ENCODE data around the gene SEPTIN3.

- TF ChIP-seq HCFC1 (IDR thresholded peaks at IDR 0.05; ENCODE audit: low read depth, low read length): no peak
- TF ChIP-seq, protein P1, sequence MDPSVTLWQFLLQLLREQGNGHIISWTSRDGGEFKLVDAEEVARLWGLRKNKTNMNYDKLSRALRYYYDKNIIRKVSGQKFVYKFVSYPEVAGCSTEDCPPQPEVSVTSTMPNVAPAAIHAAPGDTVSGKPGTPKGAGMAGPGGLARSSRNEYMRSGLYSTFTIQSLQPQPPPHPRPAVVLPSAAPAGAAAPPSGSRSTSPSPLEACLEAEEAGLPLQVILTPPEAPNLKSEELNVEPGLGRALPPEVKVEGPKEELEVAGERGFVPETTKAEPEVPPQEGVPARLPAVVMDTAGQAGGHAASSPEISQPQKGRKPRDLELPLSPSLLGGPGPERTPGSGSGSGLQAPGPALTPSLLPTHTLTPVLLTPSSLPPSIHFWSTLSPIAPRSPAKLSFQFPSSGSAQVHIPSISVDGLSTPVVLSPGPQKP (CRISPR knock-in tag; IDR thresholded peaks at IDR 0.05): no peak
- no peak for TF ChIP-seq CREBBP (IDR thresholded peaks at IDR 0.05; ENCODE audit: low read depth, low read length)
- no peak for TF ChIP-seq SMARCC2 (IDR thresholded peaks at IDR 0.05; ENCODE audit: low read depth)
- TF ChIP-seq MAZ (CRISPR knock-in tag; conservative IDR thresholded peaks at IDR 0.05 in 1 of 2, IDR thresholded peaks at IDR 0.05 in 1 of 2): no peak
- TF ChIP-seq CTCF (IDR thresholded peaks at IDR 0.05 in 2 of 3, conservative IDR thresholded peaks at IDR 0.05 in 1 of 3; ENCODE audit: insufficient read depth in 2 of 3, low read depth in 1 of 3, low read length in 3 of 3): no peak
- TF ChIP-seq EP300 (IDR thresholded peaks at IDR 0.05; ENCODE audit: low read length): no peak
- TF ChIP-seq POLR2AphosphoS5 (IDR thresholded peaks at IDR 0.05; ENCODE audit: control insufficient read depth, insufficient read depth, low read depth, low read length): no peak
- no peak for TF ChIP-seq KLF10 (CRISPR knock-in tag; IDR thresholded peaks at IDR 0.05)
- TF ChIP-seq NFRKB (IDR thresholded peaks at IDR 0.05; ENCODE audit: low read depth): no peak
- no peak for TF ChIP-seq KDM1A (IDR thresholded peaks at IDR 0.05)
- no peak for TF ChIP-seq POLR2A (conservative IDR thresholded peaks at IDR 0.05)
These were observed 5.5 kb downstream of the SEPTIN3 start for GRCh38 chr22:41974691-41975290.
